HCT116 (cell line): ENCODE results near the gene RASIP1.

ENCODE experiments used
- CTCF ChIP-seq, 3 experiments: fragments of 200-600 bp in 1 of 3; sonication (generic) in 1 of 3; IDR thresholded peaks in 2 of 3; conservative IDR thresholded peaks in 1 of 3; 2 replicates each; pipeline ENCODE4 v1.5.1; 2012 to 2017; ENCODE audit warnings: low read depth in 2 of 3, low read length in 2 of 3, antibody characterized with exemption in 1 of 3, borderline replicate concordance in 1 of 3, control low read depth in 1 of 3, mild to moderate bottlenecking in 1 of 3, mixed read lengths in 1 of 3, mixed run types in 1 of 3, moderate library complexity in 1 of 3; ENCODE audit not compliant: insufficient read depth in 1 of 3
- FOSL1 ChIP-seq: IDR thresholded peaks from 2 replicates; pipeline ENCODE4 v1.6.1; 2012; ENCODE audit warnings: low read depth
- RAD21 ChIP-seq: IDR thresholded peaks from 2 replicates; pipeline ENCODE4 v1.6.1; 2012; ENCODE audit warnings: low read depth, mild to moderate bottlenecking
- SIN3A ChIP-seq: IDR thresholded peaks from 2 replicates; pipeline ENCODE4 v1.6.1; 2012; ENCODE audit warnings: low read depth
- ZFX ChIP-seq: fragments of 450-650 bp; IDR thresholded peaks from 2 replicates; pipeline ENCODE4 v1.6.1; 2017

GRCh38 chr19:48671446-48671995 is 68.9 kb downstream of the RASIP1 start:
- TF ChIP-seq CTCF (IDR thresholded peaks at IDR 0.05 in 2 of 3, conservative IDR thresholded peaks at IDR 0.05 in 1 of 3; ENCODE audit: borderline replicate concordance in 1 of 3, insufficient read depth in 1 of 3, low read depth in 2 of 3, low read length in 2 of 3) (no peak), SIN3A (no peak), FOSL1 (no peak), RAD21 (no peak), ZFX (no peak)
